ENCODE data around the gene PISD.
"Not testable (repeated sequence)": the region's sequence is repeated elsewhere in the genome, so short reads cannot be mapped to it uniquely, and the experiment has no call there.

Gene PISD

GRCh38 chr22:31604746-31605705, 57.0 kb downstream of the PISD start:
- DNase-seq: no peak

GRCh38 chr22:31604137-31604705, 57.8 kb downstream of the PISD start:
- DNase-seq: no peak

GRCh38 chr22:31603574-31603973, 58.4 kb downstream of the PISD start:
- no peak for DNase-seq

- DNase-seq: no peak
Measured at GRCh38 chr22:31603081-31603525, 58.9 kb downstream of the PISD start.

GRCh38 chr22:31602259-31602952, 59.6 kb downstream of the PISD start:
- no peak for DNase-seq

GRCh38 chr22:31595271-31595670, 66.7 kb downstream of the PISD start:
- DNase-seq: no peak

- not testable (repeated sequence) for DNase-seq
Measured at GRCh38 chr22:31590161-31590560, 71.9 kb downstream of the PISD start.

GRCh38 chr22:31588970-31589675, 72.9 kb downstream of the PISD start:
- no peak for DNase-seq

- no peak for DNase-seq
Measured at GRCh38 chr22:31586137-31586920, 75.7 kb downstream of the PISD start.

- DNase-seq: peak; percentile 5
Measured at GRCh38 chr22:31585161-31585859, 76.7 kb downstream of the PISD start.

- DNase-seq: peak; percentile 26
Measured at GRCh38 chr22:31584804-31585160, 77.2 kb downstream of the PISD start.

- no peak for DNase-seq
Measured at GRCh38 chr22:31583861-31584485, 78.0 kb downstream of the PISD start.

GRCh38 chr22:31579835-31580242, 82.2 kb downstream of the PISD start:
- no peak for DNase-seq

- no peak for DNase-seq
Measured at GRCh38 chr22:31578171-31578570, 83.8 kb downstream of the PISD start.

GRCh38 chr22:31577711-31578110, 84.3 kb downstream of the PISD start:
- DNase-seq: no peak

- DNase-seq: no peak
Measured at GRCh38 chr22:31575190-31575589, 86.8 kb downstream of the PISD start.

GRCh38 chr22:31574055-31574670, 87.9 kb downstream of the PISD start:
- no peak for DNase-seq

GRCh38 chr22:31572939-31573338, 89.1 kb downstream of the PISD start:
- DNase-seq: no peak

- no peak for DNase-seq
Measured at GRCh38 chr22:31569126-31569525, 92.9 kb downstream of the PISD start.

All from CD4-positive, alpha-beta T cell treated with Interleukin-10 for 1 hour (primary cell).